Activated CD4-positive, alpha-beta T cell treated with anti-CD3 and anti-CD28 coated beads for 4 hours (primary cell): Measurements from ENCODE around the gene PDIA5.

Experiments used
- DNase-seq, 2 donors: peaks; one replicate each; pipeline ENCODE4 v3.0.0-alpha.2; 2020

The PDIA5 gene

GRCh38 chr3:123044981-123045763 lies 21.7 kb upstream of the PDIA5 start:
- no peak for DNase-seq

DNA sequence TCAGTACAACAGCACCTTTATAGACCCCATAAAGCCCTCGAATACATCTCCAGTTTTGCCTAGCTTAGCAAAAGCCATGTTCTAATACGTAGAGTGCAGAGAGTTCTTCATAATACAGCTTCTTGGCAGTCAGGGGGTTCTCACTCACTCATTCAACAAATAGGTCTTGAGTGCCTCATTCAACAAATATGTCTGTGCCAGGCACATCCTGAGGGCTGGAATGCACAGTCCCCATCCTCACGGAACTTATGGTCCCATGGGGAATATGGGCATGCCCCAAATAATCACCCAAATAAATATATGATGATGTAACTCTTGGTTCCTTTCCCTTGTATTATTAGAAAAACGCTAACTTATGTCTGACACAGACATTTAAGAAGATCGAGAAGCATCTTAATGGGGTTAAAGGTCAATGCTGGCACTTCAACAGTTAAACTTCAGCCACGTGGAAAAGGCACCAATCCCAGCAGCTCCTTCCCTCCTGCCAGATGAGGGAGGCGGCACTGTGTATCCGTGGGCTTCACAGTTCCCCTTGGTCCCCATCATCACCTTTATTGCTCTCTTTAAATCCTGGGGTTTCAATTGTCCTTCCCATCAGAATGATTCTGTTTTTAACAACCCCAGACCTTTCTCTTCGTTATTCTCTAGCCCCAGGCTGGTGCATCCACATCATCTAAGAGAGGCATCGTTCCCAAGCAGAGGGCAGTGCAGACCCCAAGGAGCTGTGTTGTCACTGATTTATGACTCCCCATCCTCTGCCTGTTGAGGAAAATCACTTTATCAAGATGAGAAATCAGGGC lies 20.4 kb upstream of the PDIA5 start:
- DNase-seq, result no peak

GRCh38 chr3:123047062-123047319 lies 19.8 kb upstream of the PDIA5 start:
- DNase-seq, result no peak

DNA sequence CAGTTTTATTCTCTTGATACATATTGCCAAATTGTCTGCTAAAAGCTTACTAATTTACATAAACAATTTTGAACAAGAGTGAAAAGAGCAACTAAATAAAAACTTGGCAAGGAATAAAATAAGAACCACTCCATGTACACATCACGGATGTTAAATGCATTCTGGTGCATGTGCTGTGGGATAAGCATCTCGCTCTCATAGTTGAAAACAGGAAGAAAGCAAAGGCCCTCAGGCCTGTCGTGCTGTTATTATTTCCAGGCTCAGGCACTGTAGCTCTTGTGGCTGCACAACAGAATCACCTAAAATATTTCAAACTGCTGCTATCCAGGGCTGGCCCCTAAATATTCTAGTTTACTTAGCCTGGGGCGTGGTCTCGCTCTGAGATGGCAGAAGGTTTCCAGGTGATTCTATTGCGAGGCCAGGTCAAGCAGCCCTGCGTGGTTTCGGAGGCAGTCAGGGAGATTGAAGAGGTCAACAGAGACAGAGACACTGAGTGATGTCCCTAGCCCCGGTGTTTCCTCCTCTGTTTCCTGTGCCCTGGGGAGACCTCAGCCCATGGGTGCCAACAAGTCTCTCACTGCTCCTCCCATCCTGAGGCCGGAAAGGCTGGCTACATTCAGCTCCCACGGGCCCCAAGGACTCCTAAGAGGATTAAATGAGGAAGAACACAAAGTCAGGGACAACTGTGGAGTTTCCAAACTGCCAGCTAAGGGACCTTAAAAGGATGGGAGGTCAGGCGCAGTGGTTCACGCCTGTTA lies 18.2 kb upstream of the PDIA5 start:
- no peak for DNase-seq

GRCh38 chr3:123050666-123051065 lies 16.2 kb upstream of the PDIA5 start:
- DNase-seq, result no peak

- no peak for DNase-seq
Observed at GRCh38 chr3:123053107-123053506, 13.7 kb upstream of the PDIA5 start.

GRCh38 chr3:123054109-123054778 lies 12.6 kb upstream of the PDIA5 start:
- no peak for DNase-seq

- no peak for DNase-seq
Observed at GRCh38 chr3:123054931-123055330, 11.9 kb upstream of the PDIA5 start.

- no peak for DNase-seq
Observed at GRCh38 chr3:123055352-123055751, 11.5 kb upstream of the PDIA5 start.

DNA sequence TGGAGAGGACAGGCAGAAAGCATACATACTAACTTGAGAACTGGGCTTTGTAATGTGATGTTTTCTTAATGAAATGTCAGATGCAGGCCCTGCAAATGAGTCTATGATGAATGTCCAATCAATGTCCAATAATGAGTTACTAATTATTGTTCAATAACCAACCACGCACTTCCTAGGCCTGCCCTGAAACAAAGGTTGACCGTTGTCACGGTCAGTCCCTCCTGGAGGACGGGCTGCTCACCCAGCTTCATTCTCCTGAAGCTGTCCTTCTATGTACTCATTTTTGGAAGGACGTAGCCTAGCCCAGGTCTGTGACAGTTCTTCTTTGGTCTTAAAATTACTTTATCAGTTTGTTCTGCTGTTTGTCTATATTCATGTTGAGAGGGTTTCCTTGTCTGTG lies 8.3 kb upstream of the PDIA5 start:
- no peak for DNase-seq

GRCh38 chr3:123060054-123060453 lies 6.8 kb upstream of the PDIA5 start:
- no peak for DNase-seq

DNA sequence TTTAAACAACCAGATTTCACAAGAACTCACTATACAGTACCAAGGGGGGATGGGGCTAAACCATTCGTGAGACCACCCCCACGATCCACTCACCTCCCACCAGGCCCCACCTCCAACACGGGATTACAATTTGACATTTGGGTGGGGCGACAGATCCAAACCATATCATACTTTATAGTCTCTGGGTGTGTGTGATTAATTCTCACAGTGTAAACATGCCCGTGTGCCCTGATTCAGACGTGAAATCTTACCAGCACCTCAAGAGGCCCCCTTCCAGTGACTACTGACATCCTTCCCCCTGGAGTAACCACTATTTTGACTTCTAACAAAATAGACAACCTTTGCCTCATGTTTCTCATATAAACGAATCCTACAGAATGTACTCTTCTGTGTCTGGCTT lies 5.0 kb upstream of the PDIA5 start:
- no peak for DNase-seq

DNA sequence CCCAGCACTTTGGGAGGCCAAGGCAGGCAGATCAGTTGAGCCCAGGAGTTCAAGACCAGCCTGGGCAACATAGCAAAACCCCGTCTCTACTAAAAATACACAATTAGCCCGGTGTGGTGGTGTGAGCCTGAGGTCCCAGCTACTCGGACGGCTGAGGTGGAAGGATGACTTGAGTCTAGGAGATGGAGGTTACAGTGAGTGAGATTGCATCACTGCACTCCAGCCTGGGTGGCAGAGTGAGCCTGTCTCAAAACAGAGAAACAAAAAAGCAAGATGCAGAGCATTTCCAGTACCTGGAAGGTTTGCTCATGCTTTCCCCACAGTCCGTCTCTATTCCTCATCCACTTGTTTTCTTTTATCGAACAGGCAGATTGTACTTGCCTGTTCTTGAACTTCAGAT lies 3.8 kb upstream of the PDIA5 start:
- DNase-seq, result no peak

DNA sequence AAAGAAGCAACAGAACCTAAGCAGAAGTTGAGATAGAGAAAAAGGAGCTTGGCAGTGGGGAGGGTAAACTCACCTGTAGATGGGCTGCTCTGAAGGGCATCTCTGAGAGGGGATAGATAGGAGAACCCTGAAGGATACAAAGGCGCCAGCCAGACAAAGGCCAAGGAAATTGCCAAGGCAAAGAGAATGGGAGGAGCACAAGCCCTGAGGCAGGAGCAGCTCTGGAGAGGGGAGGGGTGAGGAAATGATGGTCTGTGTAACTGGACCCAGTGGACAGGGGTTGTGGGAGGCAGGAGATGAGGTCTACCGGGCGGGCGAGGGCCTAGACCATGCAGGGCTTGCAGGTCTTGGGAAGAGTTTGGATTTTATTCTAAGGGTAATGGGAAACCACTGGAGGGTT lies 2.3 kb upstream of the PDIA5 start:
- no peak for DNase-seq

DNA sequence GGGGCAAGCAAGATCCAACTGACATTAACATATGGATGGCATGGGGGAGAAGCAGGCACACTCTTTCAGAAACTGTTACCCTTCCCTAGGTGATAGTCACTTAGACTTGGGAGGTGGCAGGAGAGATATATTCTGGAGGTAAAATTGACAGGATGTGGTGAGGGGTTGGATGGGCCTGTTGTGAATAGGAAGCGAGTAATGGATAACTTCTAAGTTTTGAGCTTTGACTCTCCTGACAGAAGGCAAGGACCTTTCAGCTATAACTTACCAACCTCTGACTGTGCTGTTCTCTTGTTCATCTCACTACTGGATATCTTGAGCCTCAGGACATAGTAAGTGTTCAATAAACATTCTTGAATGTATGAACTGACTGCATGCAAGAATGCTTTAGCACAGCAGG lies 1.9 kb upstream of the PDIA5 start:
- DNase-seq, result no peak

- DNase-seq, result no peak
Observed at GRCh38 chr3:123066599-123066895, 278 bp upstream of the PDIA5 start.

GRCh38 chr3:123067689-123068600 lies 1.1 kb downstream of the PDIA5 start:
- no peak for DNase-seq

DNA sequence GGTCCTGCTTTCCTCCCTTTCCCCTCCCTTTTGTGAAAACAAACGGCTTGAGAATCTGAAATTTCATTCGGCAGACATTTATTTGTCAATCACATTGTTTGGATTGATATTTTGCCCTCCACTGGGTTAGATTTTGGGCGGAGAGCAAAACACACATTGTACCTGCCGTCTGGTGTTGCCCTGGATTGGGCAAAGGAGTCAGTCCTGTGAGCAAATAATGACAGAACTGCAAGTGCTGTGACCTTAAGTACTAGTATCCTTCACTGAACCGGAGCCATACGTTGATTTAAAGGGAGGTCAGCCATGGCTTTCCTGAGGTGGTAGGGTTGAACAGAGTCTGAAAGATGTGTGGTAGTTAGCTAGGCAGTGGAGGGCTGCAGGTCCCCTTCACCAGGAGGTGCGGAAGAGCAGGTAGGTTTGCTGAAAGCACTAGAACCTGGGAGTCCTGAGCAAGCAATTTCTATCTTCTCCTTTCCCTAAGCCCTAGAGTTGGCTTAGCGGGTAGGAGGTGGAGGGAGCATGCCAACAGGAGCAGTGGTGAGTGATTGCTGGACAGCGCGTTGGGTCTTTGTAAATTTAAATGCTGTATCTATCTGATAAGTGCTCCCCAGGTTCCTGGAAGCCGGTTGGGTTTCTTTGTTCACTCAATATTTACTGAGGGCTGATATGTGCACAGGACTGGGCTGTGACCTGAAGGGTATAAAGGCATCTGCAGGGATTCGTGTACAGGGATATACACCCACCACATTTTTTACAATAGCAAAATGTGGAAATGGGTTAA lies 2.0 kb downstream of the PDIA5 start:
- no peak for DNase-seq

DNA sequence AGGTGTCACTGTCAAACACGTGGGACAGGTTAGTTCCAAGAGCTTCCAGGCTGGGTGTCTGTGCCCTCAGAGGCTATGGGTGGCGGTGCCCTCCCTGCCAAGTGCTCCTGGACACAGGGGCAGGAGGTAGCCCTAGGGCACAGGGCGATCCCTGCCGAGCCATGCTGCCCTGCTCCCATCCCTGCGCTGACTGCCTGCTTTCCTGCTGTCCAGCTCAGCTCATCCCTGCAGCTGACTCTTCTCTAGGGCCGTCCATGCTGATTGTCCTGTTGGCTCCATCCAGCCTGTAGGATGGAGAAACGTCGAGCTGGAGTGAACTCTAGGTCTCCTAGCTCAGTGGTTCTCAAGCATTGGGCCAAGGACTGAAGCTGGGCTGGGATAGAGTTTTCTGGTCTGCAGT lies 3.7 kb downstream of the PDIA5 start:
- DNase-seq, result no peak

DNA sequence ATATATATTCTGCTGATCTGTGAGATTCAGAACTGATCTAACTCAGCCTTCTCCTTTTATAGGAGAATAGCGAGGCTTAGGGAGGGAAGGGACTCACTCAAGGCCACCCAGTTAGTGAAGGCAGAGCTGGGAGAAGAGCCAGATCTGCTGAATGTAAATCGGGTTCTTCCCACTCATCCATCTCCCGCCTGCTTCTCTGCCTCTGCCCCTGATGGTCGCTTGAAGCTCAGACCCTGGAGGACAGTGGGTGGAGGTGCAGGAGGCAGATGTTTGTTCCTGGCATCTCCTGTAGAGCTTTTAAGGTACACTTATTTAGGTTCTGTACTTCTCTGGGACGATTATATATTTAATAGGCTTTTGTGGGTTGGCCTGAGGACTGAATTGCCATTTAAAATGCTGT lies 4.3 kb downstream of the PDIA5 start:
- no peak for DNase-seq

DNA sequence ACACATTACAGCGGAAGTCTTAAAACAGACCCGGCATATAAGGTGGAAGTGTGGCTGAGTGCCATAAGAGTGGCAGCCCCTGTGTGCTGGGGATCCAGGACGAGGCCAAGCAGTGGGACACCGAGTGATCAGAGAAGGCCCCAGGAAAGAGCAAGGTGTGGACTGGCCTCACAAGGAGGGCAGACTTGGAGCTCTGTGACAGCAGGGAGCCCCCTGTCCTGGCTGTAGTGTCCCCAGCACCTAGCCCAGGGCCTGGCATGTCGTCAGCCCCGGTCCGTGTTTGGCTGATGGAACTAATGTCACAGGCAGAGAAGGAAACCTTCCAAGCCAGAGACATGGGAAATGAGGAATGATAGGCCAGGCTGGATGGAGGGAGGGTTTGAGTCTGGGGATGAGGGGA lies 4.8 kb downstream of the PDIA5 start:
- no peak for DNase-seq

DNA sequence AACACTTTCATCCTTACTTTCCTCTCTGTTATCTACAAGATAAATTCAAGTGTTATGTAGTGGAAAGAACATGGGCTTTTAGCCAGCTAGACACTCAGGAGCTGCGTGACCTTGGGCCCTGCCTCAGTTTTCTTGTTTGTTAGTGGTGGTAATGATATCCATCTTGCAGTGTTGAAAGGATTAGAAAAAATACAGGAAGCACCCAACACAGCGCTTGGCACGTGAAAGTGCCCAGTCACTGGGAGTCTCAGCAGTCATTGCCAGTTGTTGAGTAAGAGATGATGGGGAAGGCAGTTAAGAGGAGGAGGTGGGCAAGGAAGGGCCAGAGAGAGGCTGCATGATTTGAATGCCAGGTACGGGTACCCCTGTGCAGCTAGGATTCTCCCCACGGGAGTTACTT lies 5.3 kb downstream of the PDIA5 start:
- DNase-seq, result no peak
